Lung (tissue), 12 donors: ENCODE measurements around the gene SLC43A3. TPM values are rescaled to one million over a fixed set of nuclear protein-coding genes. Genes with fewer than 3 reads are reported as not detected.

Source experiments
- ATAC-seq: fragments of 200-7000 bp; cut with Tn5 transposase; one replicate; pipeline ENCODE4 v1.9.1; 2020; ENCODE audit warnings: moderate number of reproducible peaks; ENCODE audit not compliant: insufficient read depth, low FRiP score
- DNase-seq, 3 donors: peaks; one replicate each; pipeline ENCODE4 v3.0.0-alpha.2; 2013 to 2017
- H3K27ac ChIP-seq, 2 donors: one replicate each; pipeline ENCODE4 v1.5.1; 2013; ENCODE audit warnings: mild to moderate bottlenecking in 2 of 2, moderate library complexity in 2 of 2, control low read depth in 1 of 2, inconsistent platforms in 1 of 2, low read depth in 1 of 2, low read length in 1 of 2
- H3K27me3 ChIP-seq, 3 donors: one replicate each; pipeline ENCODE4 v1.5.1; 2013; ENCODE audit warnings: low read length in 2 of 3; ENCODE audit not compliant: control insufficient read depth in 3 of 3, insufficient read depth in 3 of 3
- H3K36me3 ChIP-seq, 4 donors: one replicate each; pipeline ENCODE4 v1.5.1; 2013; ENCODE audit warnings: low read length in 4 of 4, mild to moderate bottlenecking in 1 of 4, moderate library complexity in 1 of 4; ENCODE audit not compliant: control insufficient read depth in 4 of 4, insufficient read depth in 4 of 4
- H3K4me1 ChIP-seq, 5 donors: one replicate each; pipeline ENCODE4 v1.5.1; 2013; ENCODE audit warnings: low read length in 5 of 5, mild to moderate bottlenecking in 2 of 5, moderate library complexity in 1 of 5; ENCODE audit not compliant: control insufficient read depth in 5 of 5, insufficient read depth in 5 of 5
- H3K4me3 ChIP-seq: one replicate; pipeline ENCODE4 v1.5.1; 2013; ENCODE audit warnings: mild to moderate bottlenecking, control low read depth, moderate library complexity
- H3K9ac ChIP-seq, 2 donors: one replicate each; pipeline ENCODE4 v1.5.1; 2013; ENCODE audit warnings: low read length in 2 of 2, control low read depth in 1 of 2; ENCODE audit not compliant: insufficient read depth in 1 of 2
- H3K9me3 ChIP-seq, 4 donors: one replicate each; pipeline ENCODE4 v1.5.1; 2013; ENCODE audit warnings: low read length in 3 of 4, mild to moderate bottlenecking in 1 of 4, moderate library complexity in 1 of 4; ENCODE audit not compliant: control insufficient read depth in 4 of 4, insufficient read depth in 3 of 4
- CTCF ChIP-seq: IDR thresholded peaks from 2 replicates; pipeline ENCODE4 v1.5.1; 2012; ENCODE audit warnings: mild to moderate bottlenecking; ENCODE audit errors: control extremely low read depth, extremely low read depth
- WGBS, 2 donors: extraction: QIAGEN DNeasy Blood & Tissue Kit; methylation state at CpG; one replicate each; pipeline ENCODE4 v1.1.7; 2013; 5-methylcytosine and 5-hydroxymethylcytosine counted together
- polyA plus RNA-seq, 2 donors: library from polyadenylated mRNA; stranded (reverse); fragments of 200-250 nt; gene quantifications; one replicate each; pipeline ENCODE4 v1.2.1, GENCODE V29; 2013
- total RNA-seq, 2 donors: library from RNA; depleted of rRNA in 1 of 2; stranded (reverse); fragments of >200 nt in 1 of 2; gene quantifications; one replicate each; pipeline ENCODE4 v1.2.1, GENCODE V29; 2014 to 2021
- donor health status: control.
- donor health status: control.
- donor health status: Bipolar disorder and iron deficiency.
- donor health status: healthy.
- donor health status: DM: yes; HTN: yes; CAD: no.

The SLC43A3 gene
- total and polyA plus RNA-seq, 4 donors = 23.3 to 155 (median 105) TPM

- no peak for TF ChIP-seq CTCF
- H3K9ac ChIP-seq = no peak overlapping the region
- H3K9me3 ChIP-seq = no peaks in the 10 kb centered on the region
- no peaks in the 10 kb centered on the region for H3K36me3 ChIP-seq
- no peak for ATAC-seq
- H3K27me3 ChIP-seq = peaks cover 0 to 67% (median 20%) of the 10 kb centered on the region in 3 donors
- WGBS, 2 donors = 9 to 14% methylated on average over 24 to 50 of the region's 50 CpGs
- peaks cover 0 to 25% (median 14%) of the 10 kb centered on the region in 5 donors for H3K4me1 ChIP-seq
- no peak overlapping the region for H3K4me3 ChIP-seq
- H3K27ac ChIP-seq = no peak overlapping the region
- DNase-seq = no peak
Measured at GRCh38 chr11:57460758-57461749, 34.1 kb upstream of the SLC43A3 start.

DNA sequence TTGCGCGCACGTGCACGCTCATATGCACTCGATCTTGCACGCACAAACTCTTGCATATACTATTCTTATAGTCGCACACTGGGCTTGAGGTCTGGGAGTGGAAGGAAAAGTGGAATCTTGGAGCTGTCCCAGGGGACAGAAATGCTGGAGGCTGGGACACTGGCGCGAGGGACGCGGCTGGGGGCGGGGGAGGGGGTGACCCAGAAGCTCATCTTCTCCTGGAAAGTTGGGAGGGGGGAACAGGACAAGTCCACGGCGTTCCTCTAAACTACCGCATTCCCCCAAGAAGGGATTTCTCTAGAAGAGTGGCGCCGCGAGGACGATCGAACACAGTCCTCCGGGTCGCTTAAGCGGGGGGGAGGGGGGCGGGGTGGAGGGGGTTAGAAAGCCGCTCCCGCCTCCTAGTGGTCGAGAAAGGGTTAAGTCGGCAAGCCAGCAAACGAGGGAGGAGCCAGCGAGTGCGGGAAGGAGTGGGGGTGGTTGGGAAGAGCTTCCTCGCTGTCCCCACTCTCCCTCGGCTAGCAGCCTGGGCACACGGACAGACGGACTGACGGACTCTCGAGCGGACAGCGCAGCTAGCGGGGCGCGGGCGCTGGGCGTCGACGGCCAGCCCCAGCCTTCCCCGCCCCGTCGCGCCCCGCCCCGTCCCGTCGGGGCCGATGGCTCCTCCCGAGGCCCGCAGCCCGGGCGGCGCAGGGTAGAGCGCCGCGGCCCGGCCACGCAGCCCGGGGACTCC is 33.3 kb upstream of the SLC43A3 start, which contains the start of gene RTN4RL2:
TSS of gene RTN4RL2 (plus strand) at position 507 of the 736 bp plus-strand sequence. CDS start 338 bp downstream, outside the sequence.
- Histone ChIP-seq H3K9ac (no peak within 1 kb of the TSS), H3K36me3 (no peaks in the 10 kb centered on the region), H3K9me3 (no peaks in the 10 kb centered on the region), H3K27me3 (peaks cover 0 to 67% (median 20%) of the 10 kb centered on the region in 3 donors), H3K27ac (no peak within 1 kb of the TSS), H3K4me3 (peak within 1 kb of the TSS; percentile 12), H3K4me1 (peaks cover 0 to 25% (median 14%) of the 10 kb centered on the region in 5 donors)
- no peak for TF ChIP-seq CTCF
- peak; percentile 71 to 77 (median 72) for DNase-seq
- peak; percentile 36 for ATAC-seq
- 0 to 1% methylated on average over 45 to 66 of the region's 66 CpGs for WGBS, 2 donors

DNA sequence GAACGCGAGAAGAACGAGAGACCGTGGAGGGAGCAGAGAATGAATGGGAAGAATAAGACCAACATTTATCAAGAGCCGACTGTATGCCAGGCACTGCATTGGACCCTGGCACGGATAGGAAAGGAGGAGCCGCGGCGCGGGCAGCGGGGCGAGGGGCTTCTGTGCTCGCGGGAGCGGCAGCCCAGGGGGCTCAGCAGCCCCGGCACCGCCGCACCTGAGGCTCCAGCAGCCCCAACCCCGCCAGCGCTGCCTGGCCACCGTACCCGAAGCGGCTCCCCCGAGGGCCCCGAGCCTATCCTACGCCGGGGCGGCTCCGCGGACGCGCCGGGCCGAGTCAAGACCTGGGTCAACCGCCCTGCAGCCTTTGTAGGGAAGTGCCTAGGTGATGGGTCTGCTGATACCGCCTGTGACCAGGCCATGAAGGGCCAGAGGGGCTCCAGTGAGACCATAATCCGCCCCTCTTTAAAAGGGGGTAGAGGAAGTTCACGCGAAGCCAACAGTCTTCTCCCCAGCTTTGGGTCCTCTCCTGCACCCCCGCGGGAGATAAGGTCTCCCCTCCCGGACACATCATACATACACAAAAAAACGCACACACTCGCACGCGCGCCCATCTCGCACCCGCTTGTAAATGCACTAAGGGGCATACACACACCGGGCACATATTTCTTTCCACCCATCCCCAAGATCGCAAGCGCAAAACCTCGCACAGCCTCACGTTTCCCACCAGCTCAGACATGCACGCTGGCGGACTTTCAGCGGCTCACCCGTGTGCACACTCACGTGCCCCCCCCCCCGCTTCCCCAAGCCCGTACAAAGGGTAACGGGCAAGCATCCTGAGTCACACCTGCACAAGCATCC is 32.5 kb upstream of the SLC43A3 start:
- DNase-seq (no peak), ATAC-seq (peak; percentile 9)
- Histone ChIP-seq H3K9ac (no peak overlapping the region), H3K4me1 (peaks cover 0 to 25% (median 14%) of the 10 kb centered on the region in 5 donors), H3K4me3 (no peak overlapping the region), H3K9me3 (no peaks in the 10 kb centered on the region), H3K27me3 (peaks cover 0 to 61% (median 20%) of the 10 kb centered on the region in 3 donors), H3K36me3 (no peaks in the 10 kb centered on the region), H3K27ac (no peak overlapping the region)
- WGBS, 2 donors = 1 to 2% methylated on average over 53 to 62 of the region's 62 CpGs
- no peak for TF ChIP-seq CTCF
